Measurements from ENCODE around the gene GRID1. TPM values are rescaled to one million over a fixed set of nuclear protein-coding genes. Genes with fewer than 3 reads are reported as not detected.

Gene GRID1
- total RNA-seq, 1 donor from 2014 or later: 0.60 TPM

DNA sequence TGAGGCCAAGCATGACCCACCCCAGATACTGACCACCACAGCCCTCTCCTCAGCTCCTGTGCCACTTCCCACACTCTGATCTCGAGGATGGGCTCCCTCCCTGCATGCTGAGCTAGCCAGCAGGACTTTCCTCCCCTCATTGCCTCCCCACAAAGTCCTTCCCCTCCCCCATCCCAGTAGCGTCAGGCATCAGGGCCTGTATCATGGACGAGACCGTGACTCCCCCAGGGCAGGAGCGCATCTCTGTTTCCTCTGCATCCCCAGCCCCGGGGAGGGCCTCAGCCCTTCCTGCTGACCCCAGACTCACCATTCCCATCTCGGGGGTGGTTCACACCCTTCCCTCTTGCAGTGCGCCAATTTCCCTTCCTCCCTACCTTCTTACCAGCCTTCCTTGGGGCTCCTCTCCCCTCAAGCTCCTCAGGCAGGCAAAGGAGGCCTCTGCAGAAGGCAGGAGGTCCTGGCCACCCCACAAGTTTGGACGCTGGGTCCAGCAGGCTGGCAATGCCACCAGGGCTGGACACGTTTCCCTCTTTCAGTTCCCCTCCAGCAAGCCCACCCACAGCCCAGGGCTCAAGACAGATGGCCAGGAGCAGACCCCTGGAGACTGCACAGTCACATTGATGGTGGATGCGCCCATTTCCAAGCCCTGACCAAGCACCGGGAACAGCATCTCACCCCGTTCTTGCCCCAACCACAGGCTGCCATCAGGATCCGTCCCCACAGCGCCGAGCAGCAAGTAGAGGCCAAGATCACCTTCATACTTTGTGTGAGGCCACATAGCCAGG lies 36.5 kb downstream of the GRID1 start:
- TF ChIP-seq, protein P1, sequence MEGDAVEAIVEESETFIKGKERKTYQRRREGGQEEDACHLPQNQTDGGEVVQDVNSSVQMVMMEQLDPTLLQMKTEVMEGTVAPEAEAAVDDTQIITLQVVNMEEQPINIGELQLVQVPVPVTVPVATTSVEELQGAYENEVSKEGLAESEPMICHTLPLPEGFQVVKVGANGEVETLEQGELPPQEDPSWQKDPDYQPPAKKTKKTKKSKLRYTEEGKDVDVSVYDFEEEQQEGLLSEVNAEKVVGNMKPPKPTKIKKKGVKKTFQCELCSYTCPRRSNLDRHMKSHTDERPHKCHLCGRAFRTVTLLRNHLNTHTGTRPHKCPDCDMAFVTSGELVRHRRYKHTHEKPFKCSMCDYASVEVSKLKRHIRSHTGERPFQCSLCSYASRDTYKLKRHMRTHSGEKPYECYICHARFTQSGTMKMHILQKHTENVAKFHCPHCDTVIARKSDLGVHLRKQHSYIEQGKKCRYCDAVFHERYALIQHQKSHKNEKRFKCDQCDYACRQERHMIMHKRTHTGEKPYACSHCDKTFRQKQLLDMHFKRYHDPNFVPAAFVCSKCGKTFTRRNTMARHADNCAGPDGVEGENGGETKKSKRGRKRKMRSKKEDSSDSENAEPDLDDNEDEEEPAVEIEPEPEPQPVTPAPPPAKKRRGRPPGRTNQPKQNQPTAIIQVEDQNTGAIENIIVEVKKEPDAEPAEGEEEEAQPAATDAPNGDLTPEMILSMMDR (IDR thresholded peaks at IDR 0.05): no peak
- Mint-ChIP-seq H3K4me3 (ENCODE audit: unreplicated experiment) (no peak overlapping the region), H3K27ac (ENCODE audit: unreplicated experiment) (no peak overlapping the region), H3K4me1 (ENCODE audit: low read depth) (no peaks in the 10 kb centered on the region), H3K27me3 (ENCODE audit: low read depth) (peaks cover 21% of the 10 kb centered on the region), H3K9me3 (ENCODE audit: low read depth) (no peaks in the 10 kb centered on the region), H3K36me3 (ENCODE audit: low read depth) (no peaks in the 10 kb centered on the region)
- peak; percentile 67 for DNase-seq (ENCODE audit: low spot score)

DNA sequence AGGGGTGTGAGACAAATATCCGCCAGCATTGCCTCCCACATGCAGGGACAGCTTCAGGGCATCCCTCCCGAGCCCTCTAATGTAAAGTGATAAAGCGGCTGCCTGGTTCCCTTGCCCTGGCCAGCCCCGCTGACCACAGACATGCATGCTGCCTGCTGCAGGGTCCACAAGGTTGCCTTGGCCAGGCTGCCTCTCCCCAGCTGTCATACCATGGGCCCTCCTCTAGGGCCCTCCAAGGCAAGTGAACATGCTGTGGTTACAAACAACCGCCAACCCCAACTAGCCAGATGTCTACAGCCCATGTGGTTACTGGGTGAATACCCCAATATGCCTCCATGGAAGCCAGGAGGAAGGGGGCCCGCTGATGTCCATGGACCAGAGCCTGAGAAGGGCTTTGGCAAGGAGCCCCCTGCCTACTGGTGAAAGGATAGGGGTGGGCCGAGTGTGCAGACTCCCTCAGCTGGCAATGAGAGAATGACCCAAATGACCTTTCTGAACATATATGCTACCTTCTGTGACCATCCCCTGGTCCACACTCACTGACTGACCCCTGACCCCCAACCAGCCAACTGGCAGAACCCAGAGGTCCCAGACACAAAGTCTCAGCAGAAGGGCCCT lies 37.4 kb downstream of the GRID1 start:
- H3K36me3 Mint-ChIP-seq (ENCODE audit: low read depth): no peaks in the 10 kb centered on the region
- H3K9me3 Mint-ChIP-seq (ENCODE audit: low read depth): no peaks in the 10 kb centered on the region
- H3K27ac Mint-ChIP-seq (ENCODE audit: unreplicated experiment): no peak overlapping the region
- TF ChIP-seq, protein P1 (IDR thresholded peaks at IDR 0.05): no peak
- peaks cover 27% of the 10 kb centered on the region for H3K27me3 Mint-ChIP-seq (ENCODE audit: low read depth)
- no peak overlapping the region for H3K4me3 Mint-ChIP-seq (ENCODE audit: unreplicated experiment)
- peak; percentile 57 for DNase-seq (ENCODE audit: low spot score)
- no peaks in the 10 kb centered on the region for H3K4me1 Mint-ChIP-seq (ENCODE audit: low read depth)

DNA sequence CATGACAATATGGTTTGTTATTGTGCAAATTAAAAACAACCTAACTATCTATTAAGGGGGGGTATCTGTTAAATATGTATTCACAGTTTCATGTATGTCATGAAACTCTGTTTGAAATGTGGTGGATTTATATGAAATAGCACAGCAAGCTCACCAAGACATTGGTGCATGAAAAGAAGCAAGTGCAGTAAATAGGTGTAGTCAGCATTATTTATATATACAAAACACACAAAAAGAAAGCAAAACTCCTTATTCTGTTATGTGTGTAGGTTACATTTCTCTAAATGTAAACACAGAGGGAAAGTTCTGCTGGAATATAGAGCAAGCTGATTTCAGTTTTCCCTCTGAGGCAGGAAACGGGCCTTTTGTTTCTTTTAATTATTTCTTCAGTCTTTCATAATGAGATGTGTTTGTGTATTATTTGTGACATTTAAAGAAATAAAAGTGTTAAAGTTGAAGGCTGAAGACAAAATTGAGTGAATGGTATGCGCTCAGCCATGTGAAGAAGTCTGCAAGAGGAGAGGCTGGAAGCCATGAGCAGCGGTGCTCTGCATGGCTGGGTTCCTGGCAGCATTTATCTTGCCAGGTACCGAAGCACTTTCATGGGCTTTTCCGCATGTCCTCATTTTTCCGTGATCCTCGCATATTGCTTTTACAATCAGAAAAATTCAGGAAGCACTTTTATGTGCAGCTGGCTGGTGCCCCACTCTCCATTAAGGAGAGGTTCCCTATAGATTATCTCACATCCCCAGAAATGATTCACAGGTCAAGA lies 38.5 kb downstream of the GRID1 start:
- Mint-ChIP-seq H3K36me3 (ENCODE audit: low read depth) (no peaks in the 10 kb centered on the region), H3K27ac (ENCODE audit: unreplicated experiment) (no peak overlapping the region), H3K27me3 (ENCODE audit: low read depth) (peaks cover 28% of the 10 kb centered on the region), H3K9me3 (ENCODE audit: low read depth) (no peaks in the 10 kb centered on the region), H3K4me1 (ENCODE audit: low read depth) (no peaks in the 10 kb centered on the region), H3K4me3 (ENCODE audit: unreplicated experiment) (no peak overlapping the region)
- no peak for DNase-seq (ENCODE audit: low spot score)
- TF ChIP-seq, protein P1 (IDR thresholded peaks at IDR 0.05): no peak

DNA sequence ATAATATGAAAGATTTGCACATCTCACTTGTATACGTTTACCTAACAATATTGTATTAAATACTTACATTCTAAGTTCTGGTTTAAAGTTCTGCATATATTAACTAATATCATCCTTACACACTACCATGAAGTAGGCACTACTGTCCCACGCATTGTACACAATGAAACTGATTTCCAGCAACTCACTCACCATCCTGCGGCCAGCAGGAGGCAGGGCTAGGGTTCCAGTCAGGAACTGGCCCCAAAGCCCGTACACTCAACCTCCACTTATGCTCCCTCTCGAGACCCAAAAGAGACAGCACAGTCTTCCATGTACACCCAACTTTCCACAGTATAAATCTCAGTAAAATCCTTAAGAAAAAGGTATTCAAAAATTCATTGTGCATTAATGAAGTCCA lies 41.4 kb downstream of the GRID1 start:
- Mint-ChIP-seq H3K27ac (ENCODE audit: unreplicated experiment) (no peak overlapping the region), H3K27me3 (ENCODE audit: low read depth) (peaks cover 26% of the 10 kb centered on the region), H3K4me3 (ENCODE audit: unreplicated experiment) (no peak overlapping the region), H3K9me3 (ENCODE audit: low read depth) (no peaks in the 10 kb centered on the region), H3K4me1 (ENCODE audit: low read depth) (no peaks in the 10 kb centered on the region), H3K36me3 (ENCODE audit: low read depth) (no peaks in the 10 kb centered on the region)
- TF ChIP-seq, protein P1 (IDR thresholded peaks at IDR 0.05): no peak
- no peak for DNase-seq (ENCODE audit: low spot score)

DNA sequence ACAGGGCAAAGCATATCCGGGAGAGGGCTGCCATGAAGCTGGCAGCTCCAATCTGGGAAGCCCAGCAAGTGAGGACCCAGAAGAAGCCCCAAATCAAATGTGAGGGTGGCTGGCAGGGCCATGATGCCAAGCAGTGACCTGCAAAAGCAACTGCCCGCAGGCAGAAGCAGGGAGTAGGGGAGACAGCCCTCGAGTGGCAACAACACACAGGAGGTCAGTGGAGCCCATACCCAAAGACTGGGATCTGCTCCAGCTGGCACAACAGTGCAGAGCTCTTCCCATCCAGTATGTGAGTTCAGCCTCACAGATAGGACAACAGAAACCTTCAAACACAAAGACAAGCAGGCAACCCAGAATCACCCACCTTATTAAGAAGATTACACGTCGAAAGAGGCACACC lies 45.0 kb downstream of the GRID1 start:
- Mint-ChIP-seq H3K4me3 (ENCODE audit: unreplicated experiment) (no peak overlapping the region), H3K36me3 (ENCODE audit: low read depth) (no peaks in the 10 kb centered on the region), H3K27me3 (ENCODE audit: low read depth) (peaks cover 23% of the 10 kb centered on the region), H3K4me1 (ENCODE audit: low read depth) (no peaks in the 10 kb centered on the region), H3K9me3 (ENCODE audit: low read depth) (no peaks in the 10 kb centered on the region), H3K27ac (ENCODE audit: unreplicated experiment) (no peak overlapping the region)
- TF ChIP-seq, protein P1 (IDR thresholded peaks at IDR 0.05): no peak
- peak; percentile 57 for DNase-seq (ENCODE audit: low spot score)
